Caco-2 (cell line): Measurements from ENCODE around the gene CLNK. TPM values are rescaled to one million over a fixed set of nuclear protein-coding genes. Genes with fewer than 3 reads are reported as not detected.

Source experiments
- BruUV-seq: library from RNA; stranded (reverse); fragments of 400-500 nt; replicated peaks from 2 replicates; lab custom pipeline; 2021; lab: Mats Ljungman, UMichigan
- CTCF ChIA-PET: fragments of 300-600 bp; sonication (Branson Sonifier 250); formaldehyde crosslinking; loops from one replicate; lab custom pipeline; 2022; ENCODE audit warnings: antibody characterized with exemption; lab: Charles Lee
- POLR2A ChIA-PET: fragments of 300-600 bp; sonication (Branson Sonifier 250); formaldehyde crosslinking; loops from one replicate; lab custom pipeline; 2022; ENCODE audit warnings: antibody characterized with exemption; lab: Charles Lee
- DNase-seq, 2 experiments: peaks; one replicate each; pipeline versions ENCODE4 v3.0.0 to v3.0.0-alpha.2; 2020 to 2022
- H3K27me3 ChIP-seq: replicated peaks from 2 replicates; pipeline ENCODE4 v1.6.0; 2011; ENCODE audit warnings: low read length; ENCODE audit not compliant: control insufficient read depth, insufficient read depth
- H3K36me3 ChIP-seq: 2 replicates; pipeline ENCODE4 v1.5.1; 2011; ENCODE audit warnings: low read length; ENCODE audit not compliant: control insufficient read depth, insufficient read depth
- H3K4me1 ChIP-seq: fragments of 250-450 bp; sonication (Bioruptor Pico); 2 replicates; pipeline ENCODE4 v1.5.1; 2020; ENCODE audit warnings: mild to moderate bottlenecking
- H3K4me3 ChIP-seq: 2 replicates; pipeline ENCODE4 v1.5.1; 2011; ENCODE audit warnings: low read depth, mild to moderate bottlenecking, control low read depth, low read length
- H3K9me3 ChIP-seq: fragments of 250-450 bp; sonication (Bioruptor Pico); 2 replicates; pipeline ENCODE4 v1.5.1; 2020; ENCODE audit warnings: mild to moderate bottlenecking, moderate library complexity
- H3K27ac Mint-ChIP-seq: one replicate; pipeline ENCODE4 v1.8.0; 2022; ENCODE audit warnings: mixed read lengths; ENCODE audit not compliant: unreplicated experiment
- H3K27me3 Mint-ChIP-seq: one replicate; pipeline ENCODE4 v1.8.0; 2022; ENCODE audit warnings: mixed read lengths; ENCODE audit not compliant: insufficient read depth, unreplicated experiment
- H3K36me3 Mint-ChIP-seq: one replicate; pipeline ENCODE4 v1.8.0; 2022; ENCODE audit warnings: mild to moderate bottlenecking, mixed read lengths; ENCODE audit not compliant: insufficient read depth, unreplicated experiment
- H3K4me1 Mint-ChIP-seq: one replicate; pipeline ENCODE4 v1.8.0; 2022; ENCODE audit warnings: low read depth, mixed read lengths; ENCODE audit not compliant: unreplicated experiment
- H3K4me3 Mint-ChIP-seq: one replicate; pipeline ENCODE4 v1.8.0; 2022; ENCODE audit warnings: mild to moderate bottlenecking, moderate library complexity, mixed read lengths; ENCODE audit not compliant: unreplicated experiment
- H3K9me3 Mint-ChIP-seq: one replicate; pipeline ENCODE4 v1.8.0; 2022; ENCODE audit warnings: mixed read lengths; ENCODE audit not compliant: unreplicated experiment
- CTCF ChIP-seq, 2 experiments: fragments of 200-600 bp in 1 of 2; IDR thresholded peaks; 1 replicate in 1 of 2; 2 replicates in 1 of 2; pipeline versions ENCODE4 v1.5.1 to v1.8.0; 2011 to 2022; ENCODE audit warnings: antibody characterized with exemption in 1 of 2, control low read depth in 1 of 2, inconsistent platforms in 1 of 2, low read depth in 1 of 2, low read length in 1 of 2, mild to moderate bottlenecking in 1 of 2, moderate library complexity in 1 of 2; ENCODE audit not compliant: insufficient read depth in 1 of 2, severe bottlenecking in 1 of 2, unreplicated experiment in 1 of 2
- intact Hi-C: fragments of 100-400 bp; cut with micrococcal nuclease; formaldehyde crosslinking; loops from one replicate; pipeline ENCODE4 v1.10.0; 2022; ENCODE audit not compliant: unreplicated experiment
- total RNA-seq: library from RNA; stranded (reverse); gene quantifications from 2 replicates; pipeline ENCODE4 v1.2.3, GENCODE V29; 2022

CLNK gene
- total RNA-seq, 1 experiment from 2014 or later, result not detected

GRCh38 chr4:10643600-10644425 is 40.8 kb downstream of the CLNK start:
- Mint-ChIP-seq H3K4me1 (peaks cover 12% of the 10 kb centered on the region), H3K36me3 (no peaks in the 10 kb centered on the region), H3K4me3 (no peak overlapping the region), H3K9me3 (peaks cover 21% of the 10 kb centered on the region), H3K27ac (no peak overlapping the region), H3K27me3 (no peaks in the 10 kb centered on the region)
- no peak for TF ChIP-seq CTCF (IDR thresholded peaks at IDR 0.05; ENCODE audit: insufficient read depth in 1 of 2, low read depth in 1 of 2, low read length in 1 of 2, severe bottlenecking in 1 of 2, unreplicated experiment in 1 of 2)
- peaks cover 5% of the 10 kb centered on the region for H3K9me3 ChIP-seq
- POLR2A ChIA-PET, result no interaction called here
- CTCF ChIA-PET, result no interaction called here
- H3K36me3 ChIP-seq, result no peaks in the 10 kb centered on the region
- no peaks in the 10 kb centered on the region for H3K4me1 ChIP-seq
- no peak overlapping the region for H3K4me3 ChIP-seq
- DNase-seq, result no peak
- H3K27me3 ChIP-seq, result no peaks in the 10 kb centered on the region
- BruUV-seq, result no TSS peak
- intact Hi-C loops, result no loop called here

GRCh38 chr4:10640561-10641201 is 43.9 kb downstream of the CLNK start:
- no peaks in the 10 kb centered on the region for H3K36me3 Mint-ChIP-seq
- H3K4me1 Mint-ChIP-seq, result peaks cover 12% of the 10 kb centered on the region
- ChIA-PET CTCF (no interaction called here), POLR2A (no interaction called here)
- no peaks in the 10 kb centered on the region for H3K27me3 ChIP-seq
- TF ChIP-seq CTCF (IDR thresholded peaks at IDR 0.05; ENCODE audit: insufficient read depth in 1 of 2, low read depth in 1 of 2, low read length in 1 of 2, severe bottlenecking in 1 of 2, unreplicated experiment in 1 of 2), result no peak
- no peak for DNase-seq
- no TSS peak for BruUV-seq
- no peaks in the 10 kb centered on the region for H3K36me3 ChIP-seq
- no peaks in the 10 kb centered on the region for H3K27me3 Mint-ChIP-seq
- intact Hi-C loops, result no loop called here
- H3K4me1 ChIP-seq, result no peaks in the 10 kb centered on the region
- no peak overlapping the region for H3K27ac Mint-ChIP-seq
- H3K4me3 Mint-ChIP-seq, result no peak overlapping the region
- no peak overlapping the region for H3K4me3 ChIP-seq
- H3K9me3 Mint-ChIP-seq, result no peaks in the 10 kb centered on the region
- H3K9me3 ChIP-seq, result no peaks in the 10 kb centered on the region

GRCh38 chr4:10639664-10640063 is 44.9 kb downstream of the CLNK start:
- no peak for DNase-seq
- intact Hi-C loops, result no loop called here
- H3K27me3 ChIP-seq, result no peaks in the 10 kb centered on the region
- Mint-ChIP-seq H3K27me3 (no peaks in the 10 kb centered on the region), H3K36me3 (no peaks in the 10 kb centered on the region), H3K4me1 (peaks cover 12% of the 10 kb centered on the region), H3K9me3 (no peaks in the 10 kb centered on the region), H3K4me3 (no peak overlapping the region), H3K27ac (no peak overlapping the region)
- POLR2A ChIA-PET, result no interaction called here
- H3K9me3 ChIP-seq, result no peaks in the 10 kb centered on the region
- no peak overlapping the region for H3K4me3 ChIP-seq
- no peaks in the 10 kb centered on the region for H3K4me1 ChIP-seq
- TF ChIP-seq CTCF (IDR thresholded peaks at IDR 0.05; ENCODE audit: insufficient read depth in 1 of 2, low read depth in 1 of 2, low read length in 1 of 2, severe bottlenecking in 1 of 2, unreplicated experiment in 1 of 2), result no peak
- no TSS peak for BruUV-seq
- CTCF ChIA-PET, result no interaction called here
- H3K36me3 ChIP-seq, result no peaks in the 10 kb centered on the region
